Bronchial epithelial cell (primary cell): ENCODE data around the gene SOX10. TPM values are rescaled to one million over a fixed set of nuclear protein-coding genes. Genes with fewer than 3 reads are reported as not detected.

Source experiments
- DNase-seq: peaks from one replicate; pipeline ENCODE4 v3.0.0-alpha.2; 2010; ENCODE audit warnings: low read depth
- FAIRE-seq: peaks from 2 replicates; lab custom pipeline; 2011; peaks lifted over from hg19 to GRCh38; lab: Jason Lieb, UNC
- H3K27me3 ChIP-seq: 2 replicates; pipeline ENCODE4 v1.5.1; 2011; ENCODE audit warnings: low read length; ENCODE audit not compliant: control insufficient read depth, insufficient read depth
- H3K36me3 ChIP-seq: 2 replicates; pipeline ENCODE4 v1.5.1; 2011; ENCODE audit warnings: low read length; ENCODE audit not compliant: control insufficient read depth, insufficient read depth
- H3K4me3 ChIP-seq: 2 replicates; pipeline ENCODE4 v1.5.1; 2011; ENCODE audit warnings: mild to moderate bottlenecking, low read depth, low read length, control low read depth
- CTCF ChIP-seq: IDR thresholded peaks from 2 replicates; pipeline ENCODE4 v1.5.1; 2011; ENCODE audit warnings: mild to moderate bottlenecking, moderate library complexity, low read length, control low read depth, inconsistent platforms; ENCODE audit not compliant: insufficient read depth, severe bottlenecking
- total RNA-seq: library from RNA; depleted of rRNA; stranded (reverse); fragments of >200 nt; gene quantifications from 2 replicates; pipeline ENCODE4 v1.2.1, GENCODE V29; 2014

Gene SOX10
- total RNA-seq, 1 donor from 2014 or later = not detected

DNA sequence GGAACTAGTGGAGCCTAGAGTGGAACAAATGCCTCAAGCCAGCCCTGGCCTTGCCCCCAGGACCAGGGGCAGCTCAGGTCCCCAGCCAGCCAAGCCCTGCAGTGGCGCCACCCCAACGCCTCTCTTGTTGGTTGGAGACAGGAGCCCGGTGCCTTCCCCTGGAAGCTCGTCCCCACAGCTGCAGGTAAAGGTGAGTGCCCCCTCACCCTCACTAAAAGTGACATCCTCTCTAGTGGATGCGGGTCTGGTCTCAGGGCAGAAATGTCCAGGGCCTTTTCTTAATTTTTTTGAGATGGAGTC is 56.8 kb downstream of the SOX10 start:
- no peak for TF ChIP-seq CTCF
- Histone ChIP-seq H3K36me3 (peaks cover 74% of the 10 kb centered on the region), H3K4me3 (no peak overlapping the region), H3K27me3 (no peaks in the 10 kb centered on the region)
- DNase-seq = no peak
- no peak for FAIRE-seq

- no peak for FAIRE-seq
- no peaks in the 10 kb centered on the region for H3K27me3 ChIP-seq
- peaks cover 69% of the 10 kb centered on the region for H3K36me3 ChIP-seq
- TF ChIP-seq CTCF = no peak
- DNase-seq = no peak
- H3K4me3 ChIP-seq = no peak overlapping the region
These were observed 57.4 kb downstream of the SOX10 start for GRCh38 chr22:37926771-37927636.

- no peak for DNase-seq
- TF ChIP-seq CTCF = no peak
- H3K27me3 ChIP-seq = no peaks in the 10 kb centered on the region
- H3K36me3 ChIP-seq = peaks cover 69% of the 10 kb centered on the region
- peak; percentile 93 for FAIRE-seq
- no peak overlapping the region for H3K4me3 ChIP-seq
These were observed 58.0 kb downstream of the SOX10 start for GRCh38 chr22:37926358-37926757.

DNA sequence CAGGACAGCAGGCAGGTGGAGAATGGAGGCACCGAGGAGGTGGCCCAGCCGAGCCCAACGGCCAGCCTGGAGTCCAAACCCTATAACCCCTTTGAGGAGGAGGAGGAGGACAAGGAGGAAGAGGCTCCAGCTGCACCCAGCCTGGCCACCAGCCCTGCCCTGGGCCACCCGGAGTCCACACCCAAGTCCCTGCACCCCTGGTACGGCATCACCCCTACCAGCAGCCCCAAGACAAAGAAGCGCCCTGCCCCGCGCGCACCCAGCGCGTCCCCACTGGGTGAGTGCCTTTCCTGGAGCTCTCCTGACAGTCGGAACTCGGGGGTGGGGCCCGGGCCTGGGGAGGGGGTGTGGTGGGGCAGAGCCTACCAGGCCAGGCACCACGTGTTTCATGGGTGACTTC is 58.6 kb downstream of the SOX10 start:
- FAIRE-seq = no peak
- no peaks in the 10 kb centered on the region for H3K27me3 ChIP-seq
- no peak for TF ChIP-seq CTCF
- no peak for DNase-seq
- peaks cover 67% of the 10 kb centered on the region for H3K36me3 ChIP-seq
- no peak overlapping the region for H3K4me3 ChIP-seq

- DNase-seq (no peak), FAIRE-seq (no peak)
- Histone ChIP-seq H3K36me3 (peaks cover 65% of the 10 kb centered on the region), H3K27me3 (no peaks in the 10 kb centered on the region), H3K4me3 (no peak overlapping the region)
- TF ChIP-seq CTCF = no peak
These were observed 59.0 kb downstream of the SOX10 start for GRCh38 chr22:37925330-37925729.
